Nucleus accumbens (tissue), 56 donors: ENCODE data around the gene NVL.

ENCODE experiments used
- DNase-seq, 56 donors: peaks; one replicate each; lab custom pipeline; 2025; lab: John Stamatoyannopoulos, UW

NVL gene

DNA sequence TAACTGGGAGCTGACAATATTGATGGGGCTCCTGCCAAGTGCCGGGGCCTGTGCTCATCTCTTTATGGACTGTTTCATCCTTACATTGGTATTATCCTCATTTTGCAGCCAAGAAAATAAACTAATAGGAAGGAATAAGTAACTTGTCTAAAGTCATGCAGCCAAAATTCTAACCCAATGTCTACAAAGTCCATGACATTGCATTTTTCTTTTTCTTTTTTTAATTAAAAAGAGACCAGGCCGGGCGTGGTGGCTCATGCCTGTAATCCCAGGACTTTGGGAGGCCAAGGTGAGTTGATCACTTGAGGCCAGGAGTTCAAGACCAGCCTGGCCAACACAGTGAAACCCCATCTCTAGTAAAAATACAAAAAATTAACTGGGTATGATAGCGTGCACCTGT lies 128.1 kb downstream of the NVL start:
- no peak for DNase-seq

DNA sequence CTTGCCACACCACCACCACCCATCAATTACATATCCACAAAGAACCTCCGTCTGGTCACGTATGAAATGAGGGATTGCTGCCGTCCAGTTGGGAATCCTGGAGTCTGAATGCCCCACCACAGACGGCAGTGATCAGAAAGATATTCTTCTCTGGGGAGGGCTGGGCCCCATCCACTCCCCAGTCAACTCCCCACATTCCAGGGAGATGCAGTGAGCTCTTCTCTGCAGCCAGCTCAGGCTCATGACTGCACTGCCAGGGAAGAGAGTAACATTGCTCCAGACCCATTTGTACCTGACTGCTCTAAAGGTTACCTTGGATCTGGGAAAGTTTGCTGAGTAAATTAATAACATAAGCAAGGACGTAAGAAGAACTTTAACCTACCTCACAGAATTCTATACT lies 128.6 kb downstream of the NVL start:
- no peak for DNase-seq

DNA sequence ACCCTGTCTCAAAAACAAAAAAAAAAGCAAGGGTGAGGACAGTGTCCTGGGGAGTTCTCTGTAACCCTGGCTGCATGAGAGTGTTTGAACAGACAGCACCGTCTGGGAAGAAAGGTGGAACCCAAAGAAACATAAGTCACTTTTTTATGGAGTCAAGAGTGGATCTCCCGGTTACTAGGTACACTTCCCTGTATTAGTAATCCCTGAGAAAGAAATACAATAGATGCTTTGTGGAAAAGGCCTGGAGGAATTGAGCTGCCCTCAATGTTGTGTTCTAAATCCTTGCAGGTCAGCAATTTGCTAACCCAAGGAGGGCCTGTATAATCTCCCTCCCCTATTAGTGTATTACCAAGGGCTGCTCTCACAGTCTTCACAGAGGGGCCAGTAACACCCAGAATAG lies 130.3 kb downstream of the NVL start:
- DNase-seq, result no peak

DNA sequence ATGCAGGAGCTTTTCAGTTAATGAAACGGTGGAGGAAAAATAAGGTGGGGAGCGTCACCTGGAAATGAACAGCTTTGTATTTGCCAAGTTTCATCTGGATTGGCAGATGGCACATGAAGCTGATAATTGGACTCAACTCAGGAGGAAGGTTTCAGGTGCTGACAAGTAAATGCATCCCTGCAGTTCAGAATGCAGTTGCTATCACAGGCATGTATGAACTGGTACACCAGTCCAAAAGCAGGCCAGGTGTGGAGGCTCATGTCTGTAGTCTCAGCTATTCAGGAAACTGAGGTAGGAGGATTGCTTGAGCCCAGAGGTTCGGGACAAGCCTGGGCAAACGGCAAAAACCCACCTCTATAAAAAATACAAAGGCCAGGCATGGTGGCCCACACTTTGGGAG lies 131.4 kb downstream of the NVL start:
- DNase-seq, result no peak

DNA sequence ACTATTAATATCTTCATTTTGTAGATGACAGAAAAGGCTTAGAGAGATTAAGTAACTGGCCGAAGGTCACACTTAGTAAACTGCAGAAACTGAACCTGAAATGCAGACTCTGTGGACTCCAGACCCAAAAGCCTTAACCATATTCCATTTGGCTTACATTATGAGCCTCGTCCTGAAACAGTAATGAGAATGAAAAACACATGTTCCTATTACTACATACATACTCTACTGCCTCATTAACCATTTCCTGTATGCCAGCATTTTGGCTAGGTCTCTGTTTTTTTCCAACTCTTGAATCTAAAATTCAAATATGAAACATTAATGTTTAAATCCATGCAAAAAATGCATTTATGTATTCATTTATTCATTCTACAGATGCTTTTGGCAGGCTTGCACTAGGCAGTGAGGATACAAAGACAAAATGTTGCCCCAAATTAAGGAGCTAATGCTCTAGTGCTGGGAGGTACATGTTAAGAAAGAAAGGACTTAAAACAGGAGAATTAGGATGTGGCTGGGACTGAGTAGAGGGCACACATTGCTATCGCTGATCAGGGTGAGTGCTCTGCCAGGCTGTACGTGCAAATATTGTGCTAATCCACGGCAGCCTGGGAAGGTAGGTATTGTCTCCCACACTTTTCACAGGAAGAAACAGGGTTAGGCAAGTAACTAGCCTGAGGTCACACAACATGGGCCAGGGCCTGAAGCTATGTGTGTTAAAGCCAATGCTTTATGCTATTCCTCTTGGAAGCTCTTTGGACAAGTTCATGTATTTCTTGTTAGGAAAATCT lies 133.0 kb downstream of the NVL start:
- no peak for DNase-seq

DNA sequence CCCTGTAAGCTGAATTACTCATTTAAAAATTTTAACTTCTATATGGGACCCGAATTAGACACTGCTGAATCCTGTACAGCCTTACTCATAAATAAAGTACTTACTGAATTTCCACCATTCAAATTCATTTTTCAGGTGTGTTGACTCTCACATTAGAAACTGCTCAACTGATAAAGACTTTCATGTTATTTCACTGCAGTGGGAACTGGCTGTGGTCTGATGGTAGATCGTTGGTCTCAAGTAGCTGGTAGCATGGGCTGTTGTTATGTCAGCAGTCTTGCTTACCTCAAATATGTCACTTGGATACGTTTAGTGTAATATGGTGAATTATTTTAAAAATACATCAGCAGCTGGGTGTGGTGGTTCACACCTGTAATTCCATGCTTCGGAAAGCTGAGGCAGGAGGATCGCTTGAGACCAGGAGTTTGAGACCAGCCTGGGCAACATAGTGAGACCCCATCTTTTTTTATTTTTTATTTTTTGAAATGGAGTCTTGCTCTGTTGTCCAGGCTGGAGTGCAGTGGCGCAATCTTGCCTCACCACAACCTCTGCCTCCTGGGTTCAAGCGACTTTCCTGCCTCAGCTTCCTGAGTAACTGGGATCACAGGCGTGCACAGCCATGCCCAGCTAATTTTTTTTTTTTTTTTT lies 136.5 kb downstream of the NVL start:
- DNase-seq, result no peak

DNA sequence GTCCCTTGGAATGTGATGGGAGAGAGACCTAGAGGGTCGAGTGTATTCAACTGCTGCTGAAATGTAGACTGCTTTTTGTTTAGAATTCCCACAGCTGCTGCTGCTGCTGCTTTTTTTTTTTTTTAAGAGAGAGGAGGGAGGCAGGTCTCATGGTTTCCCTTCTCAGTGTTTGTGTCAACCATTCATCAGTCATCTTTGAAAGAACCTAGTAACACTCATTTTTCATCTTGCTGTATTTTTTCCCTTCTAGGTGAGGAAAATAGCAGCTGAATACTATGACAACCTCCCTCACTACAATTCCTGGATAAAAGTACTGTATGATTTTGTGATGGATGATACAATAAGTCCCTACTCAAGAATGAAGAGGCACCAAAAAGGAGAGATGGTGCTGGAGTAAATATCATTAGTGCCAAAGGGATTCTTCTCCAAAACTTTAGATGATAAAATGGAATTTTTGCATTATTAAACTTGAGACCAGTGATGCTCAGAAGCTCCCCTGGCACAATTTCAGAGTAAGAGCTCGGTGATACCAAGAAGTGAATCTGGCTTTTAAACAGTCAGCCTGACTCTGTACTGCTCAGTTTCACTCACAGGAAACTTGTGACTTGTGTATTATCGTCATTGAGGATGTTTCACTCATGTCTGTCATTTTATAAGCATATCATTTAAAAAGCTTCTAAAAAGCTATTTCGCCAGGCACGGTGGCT lies 137.7 kb downstream of the NVL start:
- DNase-seq, result no peak

DNA sequence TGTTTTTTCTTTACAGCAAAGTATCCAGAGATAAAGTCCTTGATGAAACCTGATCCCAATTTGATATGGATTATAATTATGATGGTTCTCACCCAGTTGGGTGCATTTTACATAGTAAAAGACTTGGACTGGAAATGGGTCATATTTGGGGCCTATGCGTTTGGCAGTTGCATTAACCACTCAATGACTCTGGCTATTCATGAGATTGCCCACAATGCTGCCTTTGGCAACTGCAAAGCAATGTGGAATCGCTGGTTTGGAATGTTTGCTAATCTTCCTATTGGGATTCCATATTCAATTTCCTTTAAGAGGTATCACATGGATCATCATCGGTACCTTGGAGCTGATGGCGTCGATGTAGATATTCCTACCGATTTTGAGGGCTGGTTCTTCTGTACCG lies 140.4 kb downstream of the NVL start:
- DNase-seq, result no peak

DNA sequence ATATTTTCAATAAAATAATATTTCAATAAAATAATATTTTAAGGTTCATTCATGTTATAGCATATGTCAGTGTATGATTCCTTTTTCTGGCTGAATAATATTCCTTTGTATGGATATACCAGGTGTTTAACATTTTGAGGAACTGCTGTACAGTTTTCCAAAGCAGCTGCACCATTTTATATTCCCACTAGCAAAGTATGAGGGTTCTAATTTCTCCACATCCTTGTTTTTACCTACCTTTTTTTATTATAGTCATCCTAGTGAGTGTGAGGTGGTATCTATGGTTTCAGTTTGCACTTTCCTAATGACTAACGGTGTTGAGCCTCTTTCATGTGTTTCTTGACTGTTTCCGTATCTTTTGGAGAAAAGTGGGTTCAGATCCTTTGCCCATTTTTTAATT lies 141.7 kb downstream of the NVL start:
- DNase-seq, result no peak

DNA sequence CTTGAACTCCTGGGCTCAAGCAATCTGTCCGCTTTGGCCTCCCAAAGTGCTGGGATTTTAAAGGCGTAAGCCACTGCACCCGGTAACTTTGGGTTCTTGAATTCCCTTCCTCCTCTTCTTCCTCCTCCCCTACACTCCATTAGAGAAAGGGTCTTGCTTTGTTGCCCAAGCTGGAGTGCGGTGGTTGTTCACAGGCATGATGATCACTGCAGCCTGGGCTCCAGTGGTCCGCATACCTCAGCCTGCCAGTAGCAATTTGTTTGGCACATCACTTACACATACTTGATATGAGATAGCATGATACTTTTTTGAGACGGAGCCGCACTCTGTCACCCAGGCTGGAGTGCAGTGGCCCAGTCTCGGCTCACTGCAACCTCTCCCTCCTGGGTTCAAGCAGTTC lies 144.8 kb downstream of the NVL start:
- DNase-seq, result no peak

DNA sequence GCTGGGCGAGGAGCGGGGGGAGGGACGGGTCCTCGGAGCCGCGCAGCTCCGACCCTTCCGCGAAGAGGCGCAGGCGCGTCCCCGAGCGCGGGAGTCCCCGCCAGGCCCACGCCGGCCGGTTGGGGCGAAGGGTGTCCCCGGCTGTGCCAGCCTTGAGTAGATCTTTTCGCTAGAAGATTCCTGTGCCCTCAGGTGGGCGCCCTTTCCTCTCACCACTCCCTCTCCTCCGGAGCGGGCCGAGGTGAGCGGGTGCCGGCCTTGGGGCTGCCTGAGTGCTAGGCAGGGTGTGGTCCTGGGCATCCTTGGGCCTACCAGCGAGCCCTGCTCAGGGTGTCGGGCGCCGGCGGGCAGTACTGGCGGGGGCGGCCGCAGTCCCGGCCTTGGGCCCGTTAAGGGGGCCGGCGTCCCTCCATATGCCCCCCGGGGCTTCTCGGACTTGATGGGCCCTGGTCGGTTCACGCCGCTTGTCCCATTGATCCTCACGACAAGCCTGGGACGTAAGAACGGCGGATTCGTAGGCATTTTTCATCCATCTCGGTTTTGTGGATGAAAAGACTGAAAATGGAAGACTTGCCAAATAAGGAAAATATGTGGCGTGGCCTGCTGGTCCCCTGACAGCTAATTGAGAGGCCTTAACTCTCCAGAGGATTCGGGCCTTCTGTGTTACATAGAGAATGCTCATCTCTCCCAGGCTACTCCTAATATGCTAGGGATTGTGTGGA lies 146.2 kb downstream of the NVL start:
- peak in 46 of 56 donors; percentile 25 to 76 (median 63) for DNase-seq

DNA sequence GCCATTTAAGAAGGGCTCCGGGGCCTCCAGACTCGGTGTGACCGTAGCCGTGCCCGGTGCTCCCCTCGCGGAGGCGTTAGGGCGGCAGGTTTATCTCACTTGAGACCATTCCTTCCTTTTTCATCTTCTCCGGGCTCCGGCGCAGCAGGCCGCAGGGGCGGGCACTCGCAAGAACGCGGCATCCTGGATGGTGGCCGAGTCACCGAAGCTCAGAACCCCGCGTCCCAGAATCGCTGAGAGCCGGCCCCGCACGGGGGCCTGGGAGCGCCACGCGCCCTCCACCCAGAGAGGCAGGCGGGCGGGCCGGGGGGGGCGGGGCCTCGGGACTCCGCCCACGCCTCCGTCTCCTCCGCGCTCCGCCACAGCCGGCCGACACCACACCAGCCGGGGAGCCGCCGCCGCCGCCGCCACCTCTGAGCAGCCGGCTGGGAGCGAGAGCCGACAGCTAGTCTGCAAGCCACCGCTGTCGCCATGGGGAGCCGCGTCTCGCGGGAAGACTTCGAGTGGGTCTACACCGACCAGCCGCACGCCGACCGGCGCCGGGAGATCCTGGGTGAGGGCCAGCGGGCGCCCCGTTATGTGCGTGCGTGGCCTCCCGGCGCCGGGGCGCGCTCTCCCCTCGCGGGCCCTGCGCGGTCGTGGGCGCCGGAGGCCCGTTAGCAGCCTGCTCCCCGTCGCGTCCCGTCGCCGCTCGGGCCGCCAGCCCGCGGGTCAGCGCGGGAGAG lies 146.9 kb downstream of the NVL start, which contains the start of gene DEGS1:
Gene DEGS1, plus strand, starts transcription at position 375 of the 725 bp plus-strand sequence. Its CDS starts 97 bp downstream, at position 472.
- peak in 54 of 56 donors; percentile 46 to 89 (median 77) for DNase-seq

DNA sequence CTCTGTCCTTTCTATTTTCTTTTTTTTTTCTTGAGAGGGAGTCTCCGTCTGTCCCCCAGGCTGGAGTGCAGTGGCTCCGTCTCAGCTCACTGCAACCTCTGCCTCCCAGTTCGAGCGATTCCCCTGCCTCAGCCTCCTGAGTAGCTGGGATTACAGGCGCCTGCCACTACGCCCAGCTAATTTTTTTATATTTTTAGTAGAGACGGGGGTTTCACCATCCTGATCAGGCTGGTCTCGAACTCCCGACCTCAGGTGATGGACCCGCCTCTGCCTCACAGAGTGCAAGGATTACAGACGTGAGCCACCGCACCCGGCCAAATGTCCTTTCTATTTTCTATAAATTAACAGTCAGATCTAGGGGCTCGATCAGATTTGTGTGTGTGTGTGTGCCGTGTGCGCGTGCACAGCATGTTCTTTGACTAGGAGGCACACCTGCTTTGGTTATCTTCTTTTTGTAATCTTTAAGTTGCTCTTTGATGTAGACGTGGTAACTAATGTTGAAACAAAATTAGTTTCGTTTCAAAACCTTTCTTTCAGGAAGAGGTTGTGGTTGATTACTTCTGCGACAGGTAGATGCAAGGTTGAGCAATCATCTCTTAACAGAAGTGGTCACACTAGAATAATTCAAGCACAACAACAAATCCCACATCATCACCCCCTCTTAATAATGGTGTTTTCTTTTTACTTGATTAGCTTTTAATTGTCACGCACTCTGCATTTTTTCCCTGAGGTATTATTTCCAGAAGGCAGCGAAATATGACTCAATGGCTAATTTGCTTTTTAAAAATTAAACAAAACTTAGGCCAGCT lies 147.7 kb downstream of the NVL start:
- no peak for DNase-seq

DNA sequence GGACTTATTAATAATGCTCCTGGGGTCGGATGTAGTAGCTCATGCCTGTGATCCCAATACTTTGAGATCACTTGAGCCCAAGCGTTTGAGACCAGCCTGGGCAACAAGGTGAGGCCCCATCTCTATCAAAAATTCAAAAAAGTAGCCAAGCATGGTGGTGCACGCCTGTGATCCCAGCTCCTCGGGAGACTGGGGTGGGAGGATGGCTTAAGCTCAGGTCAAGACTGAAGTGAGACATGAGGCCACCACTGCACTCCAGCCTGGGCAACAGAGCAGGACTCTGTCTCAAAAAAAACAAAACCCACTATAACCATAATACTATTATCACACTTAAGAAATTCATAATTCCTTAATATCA lies 148.5 kb downstream of the NVL start:
- no peak for DNase-seq

DNA sequence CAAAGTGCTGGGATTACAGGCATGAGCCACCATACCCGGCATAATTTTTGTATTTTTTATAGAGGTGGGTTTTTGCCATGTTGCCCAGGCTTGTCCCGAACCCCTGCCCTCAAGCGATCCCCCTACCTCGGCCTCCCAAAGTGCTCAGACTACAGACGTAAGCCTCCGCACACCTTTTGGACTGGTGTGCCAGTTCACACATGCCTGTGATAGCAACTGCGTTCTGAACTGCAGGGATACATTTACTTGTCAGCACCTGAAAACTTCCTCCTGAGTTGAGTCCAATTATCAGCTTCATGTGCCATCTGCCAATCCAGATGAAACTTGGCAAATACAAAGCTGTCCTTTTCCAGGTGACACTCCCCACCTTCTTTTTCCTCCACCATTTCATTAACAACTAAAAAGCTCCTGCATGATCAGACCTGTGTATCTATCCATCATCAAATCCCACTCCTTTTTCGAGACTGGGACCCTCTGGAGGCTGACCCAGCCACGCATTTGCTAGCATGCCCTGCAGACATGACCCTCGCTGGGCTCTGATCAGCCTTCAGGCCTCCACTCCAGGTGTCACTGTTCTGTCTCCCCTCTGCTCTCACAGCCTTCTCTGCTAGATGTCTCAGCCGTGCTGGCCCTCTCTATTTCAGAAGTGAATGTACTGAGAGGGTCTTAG lies 149.1 kb downstream of the NVL start:
- no peak for DNase-seq

DNA sequence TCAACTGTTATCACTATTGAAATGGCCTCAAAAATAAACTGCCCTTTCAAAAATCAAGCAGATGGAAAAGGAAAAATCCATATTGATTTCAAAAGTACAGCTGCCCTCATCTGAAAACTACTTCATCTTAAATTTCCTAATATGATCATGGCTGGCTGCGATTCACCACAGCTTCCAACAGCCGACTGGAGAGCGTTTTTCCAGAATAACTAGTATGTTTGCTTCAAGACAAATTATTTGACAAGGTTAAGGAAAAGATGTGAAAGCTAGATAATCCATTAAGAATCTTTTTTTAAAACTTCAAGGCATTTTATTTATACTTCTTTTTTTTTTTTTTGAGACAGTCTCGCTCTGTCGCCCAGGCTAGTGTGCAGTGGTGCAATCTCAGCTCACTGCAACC lies 151.1 kb downstream of the NVL start:
- no peak for DNase-seq

DNA sequence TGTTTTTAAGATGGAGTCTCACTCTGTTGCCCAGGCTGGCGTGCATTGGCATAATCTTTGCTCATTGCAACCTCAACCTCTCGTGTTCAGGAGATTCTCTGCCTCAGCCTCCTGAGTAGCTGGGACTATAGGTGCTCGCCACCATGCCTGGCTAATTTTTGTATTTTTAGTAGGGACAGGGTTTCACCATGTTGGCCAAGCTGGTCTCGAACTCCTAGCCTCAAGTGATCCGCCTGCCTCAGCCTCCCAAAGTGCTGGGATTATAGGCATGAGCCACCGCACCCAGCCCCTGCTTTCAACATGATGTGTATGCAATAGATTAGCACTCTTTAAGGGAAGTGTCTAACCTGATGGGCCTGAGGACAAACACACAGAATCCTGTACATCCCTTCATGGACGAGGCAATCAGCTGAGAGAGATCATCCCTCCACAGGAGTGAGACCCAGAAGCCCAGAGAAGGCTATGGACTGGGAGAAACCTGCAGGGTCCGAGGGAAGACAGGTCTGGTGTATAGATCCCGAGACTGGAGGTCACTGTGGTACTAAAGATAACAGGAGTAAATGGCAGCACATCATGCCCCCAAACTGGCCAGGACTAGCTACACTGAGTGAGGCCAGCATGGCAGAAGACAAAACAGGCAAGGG lies 152.5 kb downstream of the NVL start:
- DNase-seq, result no peak
